K562 (cell line): ENCODE measurements around the gene JUND. TPM values are rescaled to one million over a fixed set of nuclear protein-coding genes. Genes with fewer than 3 reads are reported as not detected.

Experiments
- CUX1 ChIP-seq: fragments of 200-800 bp; sonication (Bioruptor generic); IDR thresholded peaks from 2 replicates; pipeline ENCODE4 v1.6.1; 2016; ENCODE audit warnings: missing genetic modification characterization, missing compliant biosample characterization
- HDGF ChIP-seq: fragments of 450-650 bp; IDR thresholded peaks from 2 replicates; pipeline ENCODE4 v1.6.1; 2016
- HNRNPH1 ChIP-seq: fragments of 200-400 bp; formaldehyde crosslinking; optimal IDR thresholded peaks from 2 replicates; pipeline ENCODE3; 2017; ENCODE audit warnings: low read depth, mild to moderate bottlenecking, low read length, moderate library complexity
- MEIS2 ChIP-seq: fragments of 450-650 bp; IDR thresholded peaks from 2 replicates; pipeline ENCODE4 v1.6.1; 2014; ENCODE audit warnings: mild to moderate bottlenecking; ENCODE audit not compliant: partially characterized antibody
- MLX ChIP-seq, 2 experiments: fragments of 450-650 bp in 1 of 2; sonication (generic) in 1 of 2; formaldehyde crosslinking; conservative IDR thresholded peaks; 2 replicates each; pipeline versions ENCODE4 v1.4.0 to v1.8.1; 2020 to 2022; ENCODE audit warnings: mild to moderate bottlenecking in 1 of 2, missing genetic modification reagents in 1 of 2
- NFIC ChIP-seq: fragments of 450-650 bp; IDR thresholded peaks from 2 replicates; pipeline ENCODE4 v1.6.1; 2017; ENCODE audit warnings: mild to moderate bottlenecking, inconsistent platforms
- POLR2H ChIP-seq: IDR thresholded peaks from 2 replicates; pipeline ENCODE4 v1.6.1; 2016; ENCODE audit warnings: missing genetic modification characterization, low read depth, mild to moderate bottlenecking, control low read depth, missing compliant biosample characterization, moderate library complexity
- TRIM28 ChIP-seq: fragments of 450-650 bp; IDR thresholded peaks from 2 replicates; pipeline ENCODE4 v1.6.1; 2017
- ZBTB7A ChIP-seq: IDR thresholded peaks from 2 replicates; pipeline ENCODE4 v1.6.1; 2011; ENCODE audit warnings: low read depth, mild to moderate bottlenecking, low read length, moderate library complexity, borderline replicate concordance; ENCODE audit not compliant: control insufficient read depth
- ZC3H4 ChIP-seq: sonication (generic); formaldehyde crosslinking; IDR thresholded peaks from 2 replicates; pipeline ENCODE4 v1.9.0; 2021; ENCODE audit warnings: missing genetic modification reagents, borderline replicate concordance
- ZKSCAN8 ChIP-seq: fragments of 200-800 bp; sonication (Bioruptor generic); IDR thresholded peaks from 2 replicates; pipeline ENCODE4 v1.6.1; 2016; ENCODE audit warnings: missing genetic modification characterization, missing compliant biosample characterization
- ZNF41 ChIP-seq: fragments of 250-450 bp; sonication (Bioruptor Pico); conservative IDR thresholded peaks from 2 replicates; pipeline ENCODE4 v1.4.0; 2020; ENCODE audit warnings: mild to moderate bottlenecking
- polyA plus RNA-seq, 8 experiments: library from polyadenylated mRNA; depleted of rRNA in 4 of 8; stranded (reverse) in 5 of 8; unstranded in 3 of 8; fragments of >200 nt; fragmentation: Nextera tagmentation in 2 of 8; fragmentation: Illumina TruSeq in 1 of 8; extraction: Ambion mirVana in 2 of 8; extraction: Trizol in 1 of 8; gene quantifications; 2 replicates each; pipeline versions ENCODE4 v1.2.1 to v1.2.3, GENCODE V29; 2011 to 2014; ENCODE audit warnings: inconsistent platforms in 1 of 8, missing spikeins in 1 of 8
- total RNA-seq, 7 experiments: library from RNA; depleted of rRNA in 6 of 7; stranded (reverse); fragments of >200 nt in 6 of 7; fragmentation: Illumina TruSeq in 2 of 7; extraction: Trizol in 2 of 7; gene quantifications; 2 replicates each; pipeline versions ENCODE4 v1.2.1 to v1.2.3, GENCODE V29; 2011 to 2021; ENCODE audit warnings: low replicate concordance in 1 of 7
- TF ChIP-seq, protein P1 (sequence below): fragments of 450-650 bp; IDR thresholded peaks from 2 replicates; pipeline ENCODE4 v1.6.1; 2016; ENCODE audit warnings: antibody characterized with exemption
- TF ChIP-seq, protein P2 (sequence below), 3 experiments: IDR thresholded peaks in 2 of 3; conservative IDR thresholded peaks in 1 of 3; 2 replicates each; pipeline ENCODE4 v1.5.1; 2011 to 2012; ENCODE audit warnings: low read length in 3 of 3, mild to moderate bottlenecking in 3 of 3, control low read depth in 2 of 3, improper control_type of control experiment in 1 of 3, inconsistent platforms in 1 of 3, low read depth in 1 of 3, mixed read lengths in 1 of 3, moderate library complexity in 1 of 3; ENCODE audit not compliant: insufficient read depth in 2 of 3
- TF ChIP-seq, protein P3 (sequence below): fragments of 450-650 bp; IDR thresholded peaks from 2 replicates; pipeline ENCODE4 v1.6.1; 2016; ENCODE audit warnings: borderline replicate concordance

JUND gene
- total and polyA plus RNA-seq, 9 of the 15 experiments (the other 6 are each of a cell fraction or from before 2014, with no cell fraction given): 6.4 to 286 (median 42.3) TPM

- peak; percentile 64; the same call in 1 of the 2 replicates for TF ChIP-seq ZC3H4 (CRISPR knock-in tag)
- no peak for TF ChIP-seq MEIS2
- TF ChIP-seq, protein P1, sequence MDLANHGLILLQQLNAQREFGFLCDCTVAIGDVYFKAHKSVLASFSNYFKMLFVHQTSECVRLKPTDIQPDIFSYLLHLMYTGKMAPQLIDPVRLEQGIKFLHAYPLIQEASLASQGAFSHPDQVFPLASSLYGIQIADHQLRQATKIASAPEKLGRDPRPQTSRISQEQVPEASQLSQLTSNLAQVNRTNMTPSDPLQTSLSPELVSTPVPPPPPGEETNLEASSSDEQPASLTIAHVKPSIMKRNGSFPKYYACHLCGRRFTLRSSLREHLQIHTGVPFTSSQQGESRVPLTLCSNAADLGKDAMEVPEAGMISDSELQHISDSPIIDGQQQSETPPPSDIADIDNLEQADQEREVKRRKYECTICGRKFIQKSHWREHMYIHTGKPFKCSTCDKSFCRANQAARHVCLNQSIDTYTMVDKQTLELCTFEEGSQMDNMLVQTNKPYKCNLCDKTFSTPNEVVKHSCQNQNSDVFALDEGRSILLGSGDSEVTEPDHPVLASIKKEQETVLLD: peak; percentile 40; the same call in 1 of the 2 replicates
- peak; percentile 73; the same call in 1 of the 2 replicates for TF ChIP-seq CUX1
- 0 out of 2 replicates have a peak, but pooled peaks have one; percentile 30 for TF ChIP-seq TRIM28
- TF ChIP-seq ZNF41: no peak; the same call in 1 of the 2 replicates
- TF ChIP-seq POLR2H (tag): no peak
- no peak for TF ChIP-seq MLX (CRISPR knock-in tag; conservative IDR thresholded peaks at IDR 0.05)
- TF ChIP-seq, protein P2, sequence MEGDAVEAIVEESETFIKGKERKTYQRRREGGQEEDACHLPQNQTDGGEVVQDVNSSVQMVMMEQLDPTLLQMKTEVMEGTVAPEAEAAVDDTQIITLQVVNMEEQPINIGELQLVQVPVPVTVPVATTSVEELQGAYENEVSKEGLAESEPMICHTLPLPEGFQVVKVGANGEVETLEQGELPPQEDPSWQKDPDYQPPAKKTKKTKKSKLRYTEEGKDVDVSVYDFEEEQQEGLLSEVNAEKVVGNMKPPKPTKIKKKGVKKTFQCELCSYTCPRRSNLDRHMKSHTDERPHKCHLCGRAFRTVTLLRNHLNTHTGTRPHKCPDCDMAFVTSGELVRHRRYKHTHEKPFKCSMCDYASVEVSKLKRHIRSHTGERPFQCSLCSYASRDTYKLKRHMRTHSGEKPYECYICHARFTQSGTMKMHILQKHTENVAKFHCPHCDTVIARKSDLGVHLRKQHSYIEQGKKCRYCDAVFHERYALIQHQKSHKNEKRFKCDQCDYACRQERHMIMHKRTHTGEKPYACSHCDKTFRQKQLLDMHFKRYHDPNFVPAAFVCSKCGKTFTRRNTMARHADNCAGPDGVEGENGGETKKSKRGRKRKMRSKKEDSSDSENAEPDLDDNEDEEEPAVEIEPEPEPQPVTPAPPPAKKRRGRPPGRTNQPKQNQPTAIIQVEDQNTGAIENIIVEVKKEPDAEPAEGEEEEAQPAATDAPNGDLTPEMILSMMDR (IDR thresholded peaks at IDR 0.05 in 2 of 3, conservative IDR thresholded peaks at IDR 0.05 in 1 of 3; ENCODE audit: insufficient read depth in 2 of 3, low read depth in 1 of 3, low read length in 3 of 3): peak in 1 of 3 experiments; percentile 11; a peak in 1 of 6 replicates
- TF ChIP-seq NFIC: peak; percentile 19; the same call in 1 of the 2 replicates
- no peak for TF ChIP-seq HDGF
- TF ChIP-seq HNRNPH1: no peak
- TF ChIP-seq ZKSCAN8 (CRISPR knock-in tag): peak; percentile 84; the same call in 1 of the 2 replicates
- TF ChIP-seq, protein P3, sequence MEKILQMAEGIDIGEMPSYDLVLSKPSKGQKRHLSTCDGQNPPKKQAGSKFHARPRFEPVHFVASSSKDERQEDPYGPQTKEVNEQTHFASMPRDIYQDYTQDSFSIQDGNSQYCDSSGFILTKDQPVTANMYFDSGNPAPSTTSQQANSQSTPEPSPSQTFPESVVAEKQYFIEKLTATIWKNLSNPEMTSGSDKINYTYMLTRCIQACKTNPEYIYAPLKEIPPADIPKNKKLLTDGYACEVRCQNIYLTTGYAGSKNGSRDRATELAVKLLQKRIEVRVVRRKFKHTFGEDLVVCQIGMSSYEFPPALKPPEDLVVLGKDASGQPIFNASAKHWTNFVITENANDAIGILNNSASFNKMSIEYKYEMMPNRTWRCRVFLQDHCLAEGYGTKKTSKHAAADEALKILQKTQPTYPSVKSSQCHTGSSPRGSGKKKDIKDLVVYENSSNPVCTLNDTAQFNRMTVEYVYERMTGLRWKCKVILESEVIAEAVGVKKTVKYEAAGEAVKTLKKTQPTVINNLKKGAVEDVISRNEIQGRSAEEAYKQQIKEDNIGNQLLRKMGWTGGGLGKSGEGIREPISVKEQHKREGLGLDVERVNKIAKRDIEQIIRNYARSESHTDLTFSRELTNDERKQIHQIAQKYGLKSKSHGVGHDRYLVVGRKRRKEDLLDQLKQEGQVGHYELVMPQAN: peak; percentile 24; the same call in 1 of the 2 replicates
- TF ChIP-seq ZBTB7A: peak; percentile 95
These were observed 782 bp upstream of the JUND start (continued) for GRCh38 chr19:18282021-18282787.
